Measurements from ENCODE around the gene PIP5KL1.

GRCh38 chr9:127968700-127969383 lies 38.3 kb upstream of the PIP5KL1 start:
- TF ChIP-seq CTCF (IDR thresholded peaks at IDR 0.05; ENCODE audit: low read depth, low read length) (no peak), EZH2phosphoT487 (IDR thresholded peaks at IDR 0.05; ENCODE audit: low read depth) (no peak)

Data from OCI-LY3 (cell line).